ENCODE measurements around the gene RASAL2.

RASAL2 gene

GRCh38 chr1:178107823-178108222 is 13.9 kb downstream of the RASAL2 start:
- H3K9ac ChIP-seq (ENCODE audit: low read length): no peak overlapping the region
- no peak overlapping the region for H3K27ac ChIP-seq (ENCODE audit: low read length)
- no peak for TF ChIP-seq CTCF (IDR thresholded peaks at IDR 0.05; ENCODE audit: low read depth, low read length)
- TF ChIP-seq EZH2phosphoT487 (IDR thresholded peaks at IDR 0.05; ENCODE audit: low read depth): no peak
- H3K4me1 ChIP-seq (ENCODE audit: low read length): peaks cover 6% of the 10 kb centered on the region
- no peak overlapping the region for H2AFZ ChIP-seq (ENCODE audit: low read depth, low read length)
- H4K20me1 ChIP-seq (ENCODE audit: insufficient read depth, low read length): no peaks in the 10 kb centered on the region
- no peaks in the 10 kb centered on the region for H3K9me3 ChIP-seq (ENCODE audit: insufficient read depth, low read length)
- no peak overlapping the region for H3K4me3 ChIP-seq (ENCODE audit: low read length)
- H3K36me3 ChIP-seq (replicated peaks; ENCODE audit: low read depth, low read length): no peaks in the 10 kb centered on the region
- no peak overlapping the region for H3K4me2 ChIP-seq (ENCODE audit: low read length)
- no peaks in the 10 kb centered on the region for H3K27me3 ChIP-seq (ENCODE audit: low read depth, low read length)
- H3K79me2 ChIP-seq (ENCODE audit: low read length): no peaks in the 10 kb centered on the region

GRCh38 chr1:178109348-178110143 is 15.6 kb downstream of the RASAL2 start:
- Histone ChIP-seq H2AFZ (ENCODE audit: low read depth, low read length) (no peak overlapping the region), H3K36me3 (replicated peaks; ENCODE audit: low read depth, low read length) (no peaks in the 10 kb centered on the region), H3K79me2 (ENCODE audit: low read length) (no peaks in the 10 kb centered on the region), H4K20me1 (ENCODE audit: insufficient read depth, low read length) (no peaks in the 10 kb centered on the region), H3K27ac (ENCODE audit: low read length) (no peak overlapping the region), H3K4me1 (ENCODE audit: low read length) (peaks cover 6% of the 10 kb centered on the region), H3K27me3 (ENCODE audit: low read depth, low read length) (no peaks in the 10 kb centered on the region), H3K4me3 (ENCODE audit: low read length) (no peak overlapping the region), H3K9ac (ENCODE audit: low read length) (no peak overlapping the region), H3K9me3 (ENCODE audit: insufficient read depth, low read length) (no peaks in the 10 kb centered on the region), H3K4me2 (ENCODE audit: low read length) (no peak overlapping the region)
- TF ChIP-seq EZH2phosphoT487 (IDR thresholded peaks at IDR 0.05; ENCODE audit: low read depth) (no peak), CTCF (IDR thresholded peaks at IDR 0.05; ENCODE audit: low read depth, low read length) (no peak)

GRCh38 chr1:178115260-178115659 is 21.4 kb downstream of the RASAL2 start:
- Histone ChIP-seq H3K4me2 (ENCODE audit: low read length) (no peak overlapping the region), H4K20me1 (ENCODE audit: insufficient read depth, low read length) (no peaks in the 10 kb centered on the region), H3K9me3 (ENCODE audit: insufficient read depth, low read length) (no peaks in the 10 kb centered on the region), H3K4me1 (ENCODE audit: low read length) (no peaks in the 10 kb centered on the region), H3K9ac (ENCODE audit: low read length) (no peak overlapping the region), H3K4me3 (ENCODE audit: low read length) (no peak overlapping the region), H3K27me3 (ENCODE audit: low read depth, low read length) (no peaks in the 10 kb centered on the region), H3K79me2 (ENCODE audit: low read length) (no peaks in the 10 kb centered on the region), H3K36me3 (replicated peaks; ENCODE audit: low read depth, low read length) (no peaks in the 10 kb centered on the region), H3K27ac (ENCODE audit: low read length) (no peak overlapping the region), H2AFZ (ENCODE audit: low read depth, low read length) (no peak overlapping the region)
- TF ChIP-seq CTCF (IDR thresholded peaks at IDR 0.05; ENCODE audit: low read depth, low read length) (no peak), EZH2phosphoT487 (IDR thresholded peaks at IDR 0.05; ENCODE audit: low read depth) (no peak)

- no peak overlapping the region for H3K4me3 ChIP-seq (ENCODE audit: low read length)
- H3K9ac ChIP-seq (ENCODE audit: low read length): no peak overlapping the region
- no peaks in the 10 kb centered on the region for H3K9me3 ChIP-seq (ENCODE audit: insufficient read depth, low read length)
- no peaks in the 10 kb centered on the region for H3K79me2 ChIP-seq (ENCODE audit: low read length)
- H3K27ac ChIP-seq (ENCODE audit: low read length): no peak overlapping the region
- H3K27me3 ChIP-seq (ENCODE audit: low read depth, low read length): no peaks in the 10 kb centered on the region
- H3K36me3 ChIP-seq (replicated peaks; ENCODE audit: low read depth, low read length): no peaks in the 10 kb centered on the region
- H3K4me1 ChIP-seq (ENCODE audit: low read length): peaks cover 19% of the 10 kb centered on the region
- no peak overlapping the region for H2AFZ ChIP-seq (ENCODE audit: low read depth, low read length)
- H4K20me1 ChIP-seq (ENCODE audit: insufficient read depth, low read length): no peaks in the 10 kb centered on the region
- TF ChIP-seq EZH2phosphoT487 (IDR thresholded peaks at IDR 0.05; ENCODE audit: low read depth) (no peak), CTCF (IDR thresholded peaks at IDR 0.05; ENCODE audit: low read depth, low read length) (no peak)
- no peak overlapping the region for H3K4me2 ChIP-seq (ENCODE audit: low read length)
Observed at GRCh38 chr1:178118524-178118923, 24.6 kb downstream of the RASAL2 start.
